Measurements from ENCODE around the gene SLC6A20. TPM values are rescaled to one million over a fixed set of nuclear protein-coding genes. Genes with fewer than 3 reads are reported as not detected.

SLC6A20 gene
- total RNA-seq, 2 experiments from 2014 or later = not detected

DNA sequence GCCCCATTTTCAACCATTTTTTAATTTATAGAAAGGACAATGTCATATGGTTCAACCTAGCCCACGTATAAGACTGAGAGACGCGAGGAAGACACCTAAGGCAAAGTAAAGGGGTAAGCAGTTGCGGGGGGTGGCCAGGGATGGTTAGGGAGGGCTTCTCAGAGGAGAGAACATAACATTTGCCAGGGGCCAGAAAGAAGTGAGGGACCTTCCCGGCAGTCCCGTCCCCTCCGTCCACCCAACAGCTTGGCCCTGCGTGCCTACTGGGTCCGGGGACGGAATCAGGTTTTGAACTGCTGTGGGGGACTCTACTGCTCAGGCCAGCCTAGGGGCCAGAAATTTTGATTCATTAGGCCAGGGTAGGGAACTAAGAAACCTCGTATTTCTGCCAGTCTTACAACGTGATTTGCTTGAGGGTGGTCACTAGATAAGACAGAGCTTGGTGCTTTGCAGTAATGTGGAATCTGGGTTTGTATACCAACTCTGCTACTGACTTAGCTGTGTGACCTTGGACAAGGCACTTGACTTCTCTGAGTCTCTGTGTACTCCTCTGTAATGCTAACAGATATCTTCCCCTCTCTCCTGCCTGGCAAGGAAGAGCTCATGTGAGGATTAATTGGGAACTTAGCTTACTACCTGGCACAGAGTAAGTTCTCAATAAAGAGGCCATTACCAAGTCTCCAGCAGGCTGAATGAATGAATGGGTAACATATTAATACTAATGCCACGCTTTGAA, 734 bp upstream of the SLC6A20 start:
- H3K4me1 Mint-ChIP-seq (ENCODE audit: low read depth) = peaks cover 7% of the 10 kb centered on the region
- no peaks in the 10 kb centered on the region for H3K36me3 Mint-ChIP-seq (ENCODE audit: low read depth)
- H3K4me3 Mint-ChIP-seq = peak overlapping the region; percentile 35
- intact Hi-C loops (cut with micrococcal nuclease) = no loop called here
- CTCF ChIA-PET = interaction anchor here (1.2 kb wide), 1 partner anchor 132 kb away, joined by 3 read pairs; no protein-coding TSS in a partner anchor
- DNase-seq = no peak
- no peak overlapping the region for H3K27ac Mint-ChIP-seq
- H3K9me3 Mint-ChIP-seq = no peaks in the 10 kb centered on the region
- peaks cover 44% of the 10 kb centered on the region for H3K27me3 Mint-ChIP-seq (ENCODE audit: low read depth)

- H3K4me3 Mint-ChIP-seq = peak overlapping the region; percentile 57
- H3K27ac Mint-ChIP-seq = no peak overlapping the region
- CTCF ChIA-PET = no interaction called here
- intact Hi-C loops (cut with micrococcal nuclease) = no loop called here
- peaks cover 7% of the 10 kb centered on the region for H3K4me1 Mint-ChIP-seq (ENCODE audit: low read depth)
- DNase-seq = no peak
- H3K36me3 Mint-ChIP-seq (ENCODE audit: low read depth) = no peaks in the 10 kb centered on the region
- H3K27me3 Mint-ChIP-seq (ENCODE audit: low read depth) = peaks cover 46% of the 10 kb centered on the region
- H3K9me3 Mint-ChIP-seq = peaks cover 3% of the 10 kb centered on the region
Measured at GRCh38 chr3:45795509-45795881, 841 bp downstream of the SLC6A20 start.

GRCh38 chr3:45794660-45795059, 1.7 kb downstream of the SLC6A20 start:
- Mint-ChIP-seq H3K27ac (no peak overlapping the region), H3K4me3 (no peak overlapping the region), H3K36me3 (ENCODE audit: low read depth) (no peaks in the 10 kb centered on the region), H3K27me3 (ENCODE audit: low read depth) (peaks cover 44% of the 10 kb centered on the region), H3K4me1 (ENCODE audit: low read depth) (peaks cover 7% of the 10 kb centered on the region), H3K9me3 (peaks cover 11% of the 10 kb centered on the region)
- CTCF ChIA-PET = no interaction called here
- no peak for DNase-seq
- intact Hi-C loops (cut with micrococcal nuclease) = no loop called here

DNA sequence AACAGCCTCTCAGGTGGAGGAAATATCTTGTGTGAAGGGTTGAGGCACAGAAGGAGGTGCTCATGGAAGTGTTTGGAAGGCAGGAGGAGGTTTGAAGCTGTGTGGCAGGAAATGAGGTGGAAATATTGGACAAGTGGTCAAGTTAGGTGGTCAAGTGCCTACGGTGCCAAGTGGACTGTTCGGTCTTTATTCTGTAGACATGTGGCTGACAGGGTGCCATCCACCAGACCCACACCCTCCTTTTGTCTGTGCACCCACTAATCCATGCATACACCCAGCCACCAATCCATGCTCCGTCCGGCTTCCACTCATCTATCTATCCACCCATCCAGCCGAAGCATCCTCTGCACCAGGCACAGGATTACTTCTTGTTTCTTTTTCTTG, 2.2 kb downstream of the SLC6A20 start:
- no peak overlapping the region for H3K4me3 Mint-ChIP-seq
- CTCF ChIA-PET = no interaction called here
- peaks cover 7% of the 10 kb centered on the region for H3K4me1 Mint-ChIP-seq (ENCODE audit: low read depth)
- peaks cover 11% of the 10 kb centered on the region for H3K9me3 Mint-ChIP-seq
- intact Hi-C loops (cut with micrococcal nuclease) = no loop called here
- H3K36me3 Mint-ChIP-seq (ENCODE audit: low read depth) = no peaks in the 10 kb centered on the region
- no peak overlapping the region for H3K27ac Mint-ChIP-seq
- no peak for DNase-seq
- peaks cover 44% of the 10 kb centered on the region for H3K27me3 Mint-ChIP-seq (ENCODE audit: low read depth)

- peaks cover 39% of the 10 kb centered on the region for H3K27me3 Mint-ChIP-seq (ENCODE audit: low read depth)
- H3K9me3 Mint-ChIP-seq = peaks cover 13% of the 10 kb centered on the region
- no peak for DNase-seq
- H3K36me3 Mint-ChIP-seq (ENCODE audit: low read depth) = no peaks in the 10 kb centered on the region
- H3K4me1 Mint-ChIP-seq (ENCODE audit: low read depth) = peaks cover 7% of the 10 kb centered on the region
- CTCF ChIA-PET = no interaction called here
- H3K27ac Mint-ChIP-seq = no peak overlapping the region
- H3K4me3 Mint-ChIP-seq = no peak overlapping the region
- intact Hi-C loops (cut with micrococcal nuclease) = no loop called here
Measured at GRCh38 chr3:45793482-45794176, 2.7 kb downstream of the SLC6A20 start.

DNA sequence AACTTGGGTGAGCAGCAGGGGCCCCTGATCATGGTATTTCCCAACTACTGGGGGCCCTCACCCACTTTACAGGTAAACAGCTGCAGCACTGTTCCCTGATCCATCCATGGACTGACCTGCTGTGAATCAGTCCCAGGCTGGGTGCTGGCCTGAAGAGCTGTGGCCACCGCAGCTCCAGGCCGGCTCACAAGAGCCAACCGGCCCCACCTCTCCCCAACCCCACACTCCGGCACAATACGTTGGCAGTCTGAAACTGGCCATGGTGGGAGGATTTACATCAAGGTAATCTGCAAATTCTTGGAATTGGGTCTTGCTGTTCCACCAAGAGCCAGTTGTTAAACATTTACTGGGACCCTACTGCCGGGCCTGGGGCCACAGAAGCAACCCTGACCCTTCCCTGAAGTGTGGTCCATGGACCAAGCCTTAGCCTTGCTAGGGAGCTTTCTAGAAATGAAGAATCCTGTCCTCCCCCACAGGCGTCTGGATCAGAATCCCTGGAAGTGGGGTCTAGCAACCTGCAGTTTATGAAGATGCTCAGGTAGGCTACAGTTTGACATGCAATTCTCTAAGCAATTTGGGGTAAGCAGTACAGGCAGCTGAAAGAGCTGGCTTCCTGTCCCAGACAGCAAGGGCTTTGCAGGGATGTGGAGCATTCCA, 3.7 kb downstream of the SLC6A20 start:
- Mint-ChIP-seq H3K27me3 (ENCODE audit: low read depth) (peaks cover 34% of the 10 kb centered on the region), H3K9me3 (peaks cover 13% of the 10 kb centered on the region), H3K27ac (no peak overlapping the region), H3K4me3 (no peak overlapping the region), H3K4me1 (ENCODE audit: low read depth) (peaks cover 7% of the 10 kb centered on the region), H3K36me3 (ENCODE audit: low read depth) (no peaks in the 10 kb centered on the region)
- no peak for DNase-seq
- intact Hi-C loops (cut with micrococcal nuclease) = no loop called here
- CTCF ChIA-PET = no interaction called here

GRCh38 chr3:45792036-45792435, 4.3 kb downstream of the SLC6A20 start:
- no peaks in the 10 kb centered on the region for H3K36me3 Mint-ChIP-seq (ENCODE audit: low read depth)
- peaks cover 7% of the 10 kb centered on the region for H3K4me1 Mint-ChIP-seq (ENCODE audit: low read depth)
- CTCF ChIA-PET = no interaction called here
- H3K4me3 Mint-ChIP-seq = no peak overlapping the region
- H3K9me3 Mint-ChIP-seq = peaks cover 13% of the 10 kb centered on the region
- DNase-seq = no peak
- intact Hi-C loops (cut with micrococcal nuclease) = no loop called here
- H3K27me3 Mint-ChIP-seq (ENCODE audit: low read depth) = peaks cover 32% of the 10 kb centered on the region
- H3K27ac Mint-ChIP-seq = no peak overlapping the region

DNA sequence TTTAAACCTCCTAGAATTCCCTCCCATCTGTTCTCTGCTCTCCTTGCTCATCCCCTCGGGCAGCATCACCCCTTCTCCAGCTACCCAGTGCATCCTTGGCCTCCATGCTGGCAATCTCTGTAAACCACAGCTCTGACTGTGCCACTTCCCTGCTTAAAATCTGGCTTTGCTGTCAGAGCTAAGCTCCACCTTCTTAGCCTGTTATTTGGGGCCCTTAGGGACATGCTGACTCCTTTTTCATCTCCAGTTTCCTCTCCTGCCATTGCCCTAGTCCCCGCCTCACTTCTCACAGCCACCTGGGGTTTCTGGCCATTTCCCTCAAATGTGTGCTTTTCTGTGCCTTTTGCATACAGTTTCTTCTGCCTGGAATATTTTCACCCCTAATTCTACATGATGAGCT, 5.7 kb downstream of the SLC6A20 start:
- CTCF ChIA-PET = no interaction called here

DNA sequence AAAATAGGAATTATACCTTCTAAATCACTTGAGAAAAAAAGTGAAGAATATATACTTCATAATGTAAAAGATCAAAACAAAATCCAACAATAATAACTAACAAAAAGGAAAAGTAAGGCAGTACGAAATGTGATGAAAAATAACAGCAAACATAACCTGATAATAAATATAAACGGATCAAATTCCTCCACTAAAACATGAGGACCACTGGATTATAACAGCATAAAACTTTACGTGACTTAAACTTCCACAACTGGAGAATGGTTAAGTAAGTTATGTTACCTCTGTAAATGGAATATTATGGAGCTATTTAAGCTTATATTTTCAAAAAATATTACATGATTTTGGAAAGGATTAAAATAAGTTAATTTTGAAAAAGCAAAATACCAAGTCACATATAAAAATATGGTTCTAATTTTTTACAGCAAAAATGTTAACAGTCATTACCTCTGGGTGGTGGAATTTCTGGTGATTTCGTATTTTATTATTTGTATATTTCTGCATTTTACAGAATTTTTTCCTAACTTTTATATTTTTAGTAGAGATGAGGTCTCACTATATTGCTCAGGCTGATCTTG, 7.0 kb downstream of the SLC6A20 start:
- Mint-ChIP-seq H3K27ac (no peak overlapping the region), H3K27me3 (ENCODE audit: low read depth) (peaks cover 11% of the 10 kb centered on the region), H3K9me3 (peaks cover 21% of the 10 kb centered on the region), H3K36me3 (ENCODE audit: low read depth) (no peaks in the 10 kb centered on the region), H3K4me3 (no peak overlapping the region), H3K4me1 (ENCODE audit: low read depth) (no peaks in the 10 kb centered on the region)
- CTCF ChIA-PET = interaction anchor here (0.6 to 0.7 kb wide), 2 partner anchors 61 to 129 kb away, joined by 3 to 5 read pairs; no protein-coding TSS in a partner anchor
- intact Hi-C loops (cut with micrococcal nuclease) = no loop called here
- DNase-seq = no peak

More for the DNA sequence above, 5.7 kb downstream of the SLC6A20 start:
- DNase-seq = no peak
- Mint-ChIP-seq H3K27ac (no peak overlapping the region), H3K9me3 (peaks cover 13% of the 10 kb centered on the region), H3K4me3 (no peak overlapping the region), H3K36me3 (ENCODE audit: low read depth) (no peaks in the 10 kb centered on the region), H3K27me3 (ENCODE audit: low read depth) (peaks cover 24% of the 10 kb centered on the region), H3K4me1 (ENCODE audit: low read depth) (peaks cover 2% of the 10 kb centered on the region)
- intact Hi-C loops (cut with micrococcal nuclease) = no loop called here

GRCh38 chr3:45787551-45787950, 8.8 kb downstream of the SLC6A20 start:
- Mint-ChIP-seq H3K36me3 (ENCODE audit: low read depth) (no peaks in the 10 kb centered on the region), H3K27ac (no peak overlapping the region), H3K4me1 (ENCODE audit: low read depth) (no peaks in the 10 kb centered on the region), H3K9me3 (peaks cover 21% of the 10 kb centered on the region), H3K27me3 (ENCODE audit: low read depth) (peaks cover 6% of the 10 kb centered on the region), H3K4me3 (no peak overlapping the region)
- intact Hi-C loops (cut with micrococcal nuclease) = no loop called here
- DNase-seq = no peak
- CTCF ChIA-PET = no interaction called here

DNA sequence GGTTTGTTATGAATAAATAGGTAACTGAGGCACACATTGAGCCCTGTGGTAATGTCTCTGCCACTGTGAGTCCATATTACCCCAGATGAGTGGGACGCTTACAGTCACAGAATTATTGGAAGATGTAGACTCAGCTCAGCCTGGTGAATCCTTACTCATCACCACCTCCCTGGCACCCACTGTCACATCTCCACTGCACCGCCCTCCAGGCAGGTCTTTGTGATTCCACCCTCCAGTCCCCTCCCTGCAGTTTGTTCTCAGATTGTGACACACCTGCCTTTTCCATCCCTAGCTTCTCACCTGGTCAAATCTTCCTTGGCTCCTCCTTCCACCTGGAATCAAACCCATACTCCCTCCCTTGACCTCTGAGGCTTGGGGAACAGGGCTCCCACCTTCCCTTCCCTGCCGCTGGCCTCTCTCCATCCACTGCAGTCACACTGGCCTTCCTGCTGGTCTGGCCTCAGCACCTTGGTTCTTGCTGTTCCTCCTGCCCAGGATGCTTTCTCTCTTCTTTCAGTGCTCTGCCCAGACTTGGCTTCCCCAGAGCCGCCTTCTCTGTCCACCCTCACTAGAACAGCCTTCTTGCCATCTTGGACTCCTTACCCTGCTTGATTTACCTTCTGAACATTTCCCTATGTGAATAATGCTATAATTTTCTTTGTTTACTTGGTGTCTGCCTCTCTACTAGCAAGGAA, 9.4 kb downstream of the SLC6A20 start:
- intact Hi-C loops (cut with micrococcal nuclease) = no loop called here
- Mint-ChIP-seq H3K36me3 (ENCODE audit: low read depth) (no peaks in the 10 kb centered on the region), H3K27me3 (ENCODE audit: low read depth) (peaks cover 6% of the 10 kb centered on the region), H3K4me3 (no peak overlapping the region), H3K27ac (no peak overlapping the region), H3K9me3 (peaks cover 21% of the 10 kb centered on the region), H3K4me1 (ENCODE audit: low read depth) (no peaks in the 10 kb centered on the region)
- CTCF ChIA-PET = no interaction called here
- DNase-seq = no peak

DNA sequence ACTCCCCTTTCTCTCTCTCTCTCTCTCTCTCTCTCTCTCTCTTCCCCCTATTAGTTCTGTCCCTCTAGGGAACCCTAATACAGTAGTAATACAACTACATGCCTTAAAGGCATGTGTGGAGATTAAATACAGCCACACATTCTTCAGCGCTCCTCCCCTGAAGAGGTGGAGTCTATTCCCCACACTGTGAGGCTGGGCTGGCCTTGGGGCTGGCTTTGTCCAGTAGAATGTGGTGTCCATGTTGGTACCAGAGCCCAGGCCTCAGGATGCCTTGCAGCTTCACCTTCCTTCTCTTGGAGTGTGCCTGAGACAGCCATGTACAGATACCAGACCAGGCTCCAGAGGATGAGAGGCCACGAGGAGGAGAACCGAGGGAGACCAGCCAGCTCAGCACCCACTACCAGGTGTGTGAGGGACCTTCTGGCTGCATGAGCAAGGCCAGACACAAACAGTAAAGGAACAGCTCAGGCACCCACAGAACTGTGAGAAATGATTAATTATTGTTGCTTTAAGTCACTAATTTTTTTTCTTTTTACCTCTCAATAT, 10.7 kb downstream of the SLC6A20 start:
- Mint-ChIP-seq H3K27ac (no peak overlapping the region), H3K27me3 (ENCODE audit: low read depth) (peaks cover 4% of the 10 kb centered on the region), H3K4me3 (no peak overlapping the region), H3K4me1 (ENCODE audit: low read depth) (no peaks in the 10 kb centered on the region), H3K36me3 (ENCODE audit: low read depth) (no peaks in the 10 kb centered on the region), H3K9me3 (peaks cover 19% of the 10 kb centered on the region)
- CTCF ChIA-PET = no interaction called here
- intact Hi-C loops (cut with micrococcal nuclease) = no loop called here
- no peak for DNase-seq

All from activated naive CD4-positive, alpha-beta T cell treated with anti-CD3 and anti-CD28 coated beads for 36 hours (primary cell).